Duodenal mucosa (tissue), 2 donors: ENCODE measurements around the gene RACK1.

Experiments
- H3K27ac ChIP-seq: one replicate; pipeline ENCODE4 v1.7.0; 2013; ENCODE audit warnings: low read depth, low read length
- H3K27me3 ChIP-seq, 2 donors: one replicate each; pipeline ENCODE4 v1.7.0; 2013; ENCODE audit warnings: low read length in 2 of 2, control low read depth in 1 of 2; ENCODE audit not compliant: insufficient read depth in 2 of 2, control insufficient read depth in 1 of 2
- H3K36me3 ChIP-seq, 2 donors: one replicate each; pipeline ENCODE4 v1.7.0; 2013; ENCODE audit warnings: low read length in 2 of 2, control low read depth in 1 of 2; ENCODE audit not compliant: insufficient read depth in 2 of 2, control insufficient read depth in 1 of 2
- H3K4me1 ChIP-seq, 2 donors: one replicate each; pipeline ENCODE4 v1.7.0; 2013; ENCODE audit warnings: low read length in 2 of 2, control low read depth in 1 of 2; ENCODE audit not compliant: insufficient read depth in 2 of 2, control insufficient read depth in 1 of 2
- H3K4me3 ChIP-seq, 2 donors: one replicate each; pipeline ENCODE4 v1.7.0; 2013; ENCODE audit warnings: low read length in 2 of 2, low read depth in 1 of 2
- H3K9ac ChIP-seq, 2 donors: one replicate each; pipeline ENCODE4 v1.7.0; 2013; ENCODE audit warnings: low read length in 2 of 2, low read depth in 1 of 2
- H3K9me3 ChIP-seq, 2 donors: one replicate each; pipeline ENCODE4 v1.7.0; 2013; ENCODE audit warnings: low read length in 2 of 2, control low read depth in 1 of 2; ENCODE audit not compliant: control insufficient read depth in 1 of 2

The RACK1 gene

GRCh38 chr5:181188700-181189362, 54.9 kb downstream of the RACK1 start:
- Histone ChIP-seq H3K27ac (peak overlapping the region; percentile 16), H3K36me3 (no peaks in the 10 kb centered on the region), H3K4me1 (peaks cover 9 to 26% of the 10 kb centered on the region in 2 donors), H3K9me3 (no peaks in the 10 kb centered on the region), H3K27me3 (no peaks in the 10 kb centered on the region), H3K4me3 (peak overlapping the region; percentile 95 to 99), H3K9ac (peak overlapping the region; percentile 73 to 91)

- Histone ChIP-seq H3K9ac (no peak overlapping the region), H3K27ac (no peak overlapping the region), H3K27me3 (no peaks in the 10 kb centered on the region), H3K4me3 (peak overlapping the region; percentile 20 to 57), H3K36me3 (no peaks in the 10 kb centered on the region), H3K4me1 (peaks cover 6 to 23% of the 10 kb centered on the region in 2 donors), H3K9me3 (no peaks in the 10 kb centered on the region)
Measured at GRCh38 chr5:181187500-181188213, 56.0 kb downstream of the RACK1 start.

GRCh38 chr5:181186986-181187499, 56.7 kb downstream of the RACK1 start:
- Histone ChIP-seq H3K9ac (no peak overlapping the region), H3K9me3 (no peaks in the 10 kb centered on the region), H3K4me3 (peak overlapping the region; percentile 20 to 28), H3K36me3 (no peaks in the 10 kb centered on the region), H3K4me1 (peaks cover 0 to 18% of the 10 kb centered on the region in 2 donors), H3K27me3 (no peaks in the 10 kb centered on the region), H3K27ac (no peak overlapping the region)
